H1 (cell line): ENCODE results near the gene ZNF750.

ENCODE experiments used
- CTCF ChIP-seq, 3 experiments: IDR thresholded peaks; 1 replicate in 2 of 3; 2 replicates in 1 of 3; pipeline versions ENCODE4 v1.5.1 to v1.6.1; 2011; ENCODE audit warnings: low read length in 3 of 3, mild to moderate bottlenecking in 3 of 3, inconsistent platforms in 2 of 3, low read depth in 1 of 3, moderate library complexity in 1 of 3; ENCODE audit not compliant: insufficient read depth in 1 of 3; ENCODE audit errors: control extremely low read depth in 1 of 3
- EP300 ChIP-seq, 2 experiments: IDR thresholded peaks; 1 replicate in 1 of 2; 2 replicates in 1 of 2; pipeline ENCODE4 v1.6.1; 2011 to 2012; ENCODE audit warnings: low read depth in 2 of 2, low read length in 2 of 2, mild to moderate bottlenecking in 2 of 2, borderline replicate concordance in 1 of 2, inconsistent platforms in 1 of 2, moderate library complexity in 1 of 2
- MAX ChIP-seq: IDR thresholded peaks from 2 replicates; pipeline ENCODE4 v1.6.1; 2012; ENCODE audit warnings: inconsistent platforms
- POLR2A ChIP-seq, 2 experiments: IDR thresholded peaks; 1 replicate in 1 of 2; 2 replicates in 1 of 2; pipeline ENCODE4 v1.6.1; 2011; ENCODE audit warnings: low read depth in 2 of 2, low read length in 2 of 2, mild to moderate bottlenecking in 2 of 2; ENCODE audit errors: control extremely low read depth in 1 of 2
- POU5F1 ChIP-seq: IDR thresholded peaks from 2 replicates; pipeline ENCODE4 v1.6.1; 2011; ENCODE audit warnings: low read depth, mild to moderate bottlenecking, low read length, moderate library complexity
- SIX5 ChIP-seq: IDR thresholded peaks from 2 replicates; pipeline ENCODE4 v1.6.1; 2011; ENCODE audit warnings: mild to moderate bottlenecking, low read depth, low read length
- SRF ChIP-seq: IDR thresholded peaks from 2 replicates; pipeline ENCODE4 v1.6.1; 2011; ENCODE audit warnings: mild to moderate bottlenecking, low read depth, low read length, moderate library complexity
- TCF12 ChIP-seq: IDR thresholded peaks from 2 replicates; pipeline ENCODE4 v1.6.1; 2011; ENCODE audit warnings: low read depth, mild to moderate bottlenecking, low read length
- USF2 ChIP-seq: IDR thresholded peaks from 2 replicates; pipeline ENCODE4 v1.6.1; 2011; ENCODE audit warnings: low read length, improper control_type of control experiment

- TF ChIP-seq POLR2A (IDR thresholded peaks at IDR 0.05; ENCODE audit: control extremely low read depth in 1 of 2, low read depth in 2 of 2, low read length in 2 of 2) (no peak), CTCF (IDR thresholded peaks at IDR 0.05; ENCODE audit: control extremely low read depth in 1 of 3, insufficient read depth in 1 of 3, low read depth in 1 of 3, low read length in 3 of 3) (no peak), EP300 (IDR thresholded peaks at IDR 0.05; ENCODE audit: borderline replicate concordance in 1 of 2, low read depth in 2 of 2, low read length in 2 of 2) (no peak), USF2 (no peak), MAX (no peak), SRF (no peak), POU5F1 (no peak), TCF12 (no peak), SIX5 (no peak)
These were observed 59.6 kb downstream of the ZNF750 start for GRCh38 chr17:82780195-82780594.
